GM12878 (cell line): ENCODE measurements around the gene UNC13D. TPM values are rescaled to one million over a fixed set of nuclear protein-coding genes. Genes with fewer than 3 reads are reported as not detected.

ENCODE experiments used
- ASH2L ChIP-seq: fragments of 300-600, 200-600 bp; sonication (generic); IDR thresholded peaks from 2 replicates; pipeline ENCODE4 v1.6.1; 2017; ENCODE audit warnings: low read depth, mild to moderate bottlenecking, borderline replicate concordance
- ATF3 ChIP-seq: IDR thresholded peaks from 2 replicates; pipeline ENCODE4 v1.6.1; 2011; ENCODE audit warnings: low read depth, mild to moderate bottlenecking, low read length, moderate library complexity, borderline replicate concordance; ENCODE audit errors: extremely low read depth
- CTCF ChIP-seq, 3 experiments: IDR thresholded peaks in 2 of 3; conservative IDR thresholded peaks in 1 of 3; 2 replicates each; pipeline ENCODE4 v1.5.1; 2011; ENCODE audit warnings: low read depth in 3 of 3, low read length in 3 of 3, mild to moderate bottlenecking in 3 of 3, control low read depth in 2 of 3, moderate library complexity in 2 of 3, inconsistent platforms in 1 of 3, mixed read lengths in 1 of 3; ENCODE audit not compliant: control insufficient read depth in 2 of 3, insufficient read depth in 1 of 3; ENCODE audit errors: extremely low read depth in 1 of 3
- EZH2 ChIP-seq: IDR thresholded peaks from 2 replicates; pipeline ENCODE4 v1.6.1; 2012; ENCODE audit warnings: low read depth, mild to moderate bottlenecking, control low read depth, inconsistent platforms, low read length, borderline replicate concordance; ENCODE audit not compliant: control insufficient read depth
- IRF3 ChIP-seq: fragments of 450-650 bp; IDR thresholded peaks from 2 replicates; pipeline ENCODE4 v1.6.1; 2014; ENCODE audit warnings: mild to moderate bottlenecking
- RAD21 ChIP-seq: IDR thresholded peaks from 2 replicates; pipeline ENCODE4 v1.6.1; 2011; ENCODE audit warnings: mild to moderate bottlenecking, low read depth, low read length, moderate library complexity; ENCODE audit not compliant: insufficient read depth
- SUZ12 ChIP-seq: fragments of 200-600 bp; sonication (generic); IDR thresholded peaks from one replicate; pipeline ENCODE4 v1.6.1; 2018; ENCODE audit warnings: antibody characterized with exemption, mild to moderate bottlenecking; ENCODE audit not compliant: unreplicated experiment
- TBL1XR1 ChIP-seq: IDR thresholded peaks from 2 replicates; pipeline ENCODE4 v1.6.1; 2012; ENCODE audit warnings: low read depth, low read length, improper control_type of control experiment
- ZNF274 ChIP-seq: IDR thresholded peaks from one replicate; pipeline ENCODE4 v1.8.0; 2011; ENCODE audit not compliant: insufficient read length, insufficient read depth
- ZNF687 ChIP-seq: fragments of 450-650 bp; IDR thresholded peaks from 2 replicates; pipeline ENCODE4 v1.6.1; 2017; ENCODE audit warnings: mild to moderate bottlenecking, moderate library complexity
- polyA plus RNA-seq, 11 experiments: library from polyadenylated mRNA; depleted of rRNA in 4 of 11; unstranded in 6 of 11; stranded (reverse) in 5 of 11; fragments of >200 nt; fragmentation: Nextera tagmentation in 4 of 11; fragmentation: Illumina TruSeq in 1 of 11; extraction: Ambion mirVana in 4 of 11; extraction: Trizol in 1 of 11; gene quantifications; 1 replicate in 1 of 11; 2 replicates in 10 of 11; pipeline versions ENCODE4 v1.2.1 to v1.2.3, GENCODE V29; 2011 to 2016; ENCODE audit warnings: inconsistent platforms in 2 of 11, missing spikeins in 2 of 11, low read depth in 1 of 11
- total RNA-seq, 4 experiments: library from RNA; depleted of rRNA in 3 of 4; stranded (reverse); fragments of >200 nt in 3 of 4; fragmentation: Illumina TruSeq in 1 of 4; extraction: Trizol in 1 of 4; gene quantifications; 2 replicates each; pipeline versions ENCODE4 v1.2.1 to v1.2.3, GENCODE V29; 2013 to 2021

The UNC13D gene
- total and polyA plus RNA-seq, 10 of the 15 experiments (the other 5 are each of a cell fraction or from before 2014, with no cell fraction given): 0.32 to 63.9 (median 25.2) TPM

GRCh38 chr17:75830164-75831031, 13.8 kb downstream of the UNC13D start (continued):
- TF ChIP-seq ASH2L (no peak), SUZ12 (no peak), TBL1XR1 (no peak), ZNF687 (no peak), IRF3 (no peak), ATF3 (no peak), ZNF274 (no peak), EZH2 (no peak), RAD21 (peak; percentile 43), CTCF (IDR thresholded peaks at IDR 0.05 in 2 of 3, conservative IDR thresholded peaks at IDR 0.05 in 1 of 3; ENCODE audit: control insufficient read depth in 2 of 3, extremely low read depth in 1 of 3, insufficient read depth in 1 of 3, low read depth in 3 of 3, low read length in 3 of 3) (peak; percentile 29 to 60 (median 60))
- TF ChIP-seq, all 136 proteins: peak for 3
